SHP77 (cell line): ENCODE results near the gene THADA.
"Not testable (repeated sequence)": the region's sequence is repeated elsewhere in the genome, so short reads cannot be mapped to it uniquely, and the experiment has no call there.

Source experiments
- DNase-seq, 2 experiments: peaks; one replicate each; lab custom pipeline; 2025; lab: John Stamatoyannopoulos, UW

Gene THADA

GRCh38 chr2:43538034-43538670 is 57.7 kb downstream of the THADA start:
- DNase-seq: no peak

- no peak for DNase-seq
Observed at GRCh38 chr2:43537137-43537536, 58.7 kb downstream of the THADA start.

- DNase-seq: no peak
Observed at GRCh38 chr2:43534569-43534968, 61.3 kb downstream of the THADA start.

GRCh38 chr2:43532572-43532971 is 63.3 kb downstream of the THADA start:
- not testable (repeated sequence) for DNase-seq

GRCh38 chr2:43531251-43531650 is 64.6 kb downstream of the THADA start:
- no peak for DNase-seq

- no peak for DNase-seq
Observed at GRCh38 chr2:43526994-43527393, 68.8 kb downstream of the THADA start.

- no peak for DNase-seq
Observed at GRCh38 chr2:43525506-43525905, 70.3 kb downstream of the THADA start.

- no peak for DNase-seq
Observed at GRCh38 chr2:43524177-43524965, 71.5 kb downstream of the THADA start.

GRCh38 chr2:43522177-43522576 is 73.7 kb downstream of the THADA start:
- DNase-seq: no peak

GRCh38 chr2:43521568-43521967 is 74.3 kb downstream of the THADA start:
- DNase-seq: no peak

GRCh38 chr2:43520919-43521318 is 74.9 kb downstream of the THADA start:
- no peak for DNase-seq

- no peak for DNase-seq
Observed at GRCh38 chr2:43519643-43520221, 76.1 kb downstream of the THADA start.

- DNase-seq: no peak
Observed at GRCh38 chr2:43518718-43519117, 77.1 kb downstream of the THADA start.

- no peak for DNase-seq
Observed at GRCh38 chr2:43518181-43518580, 77.7 kb downstream of the THADA start.

- DNase-seq: no peak
Observed at GRCh38 chr2:43515807-43516497, 79.9 kb downstream of the THADA start.

- DNase-seq: no peak
Observed at GRCh38 chr2:43515248-43515647, 80.6 kb downstream of the THADA start.

- DNase-seq: no peak
Observed at GRCh38 chr2:43513796-43514195, 82.0 kb downstream of the THADA start.

- DNase-seq: no peak
Observed at GRCh38 chr2:43513216-43513615, 82.6 kb downstream of the THADA start.

- no peak for DNase-seq
Observed at GRCh38 chr2:43511199-43511598, 84.6 kb downstream of the THADA start.

- DNase-seq: no peak
Observed at GRCh38 chr2:43509886-43510285, 86.0 kb downstream of the THADA start.

GRCh38 chr2:43508209-43508608 is 87.6 kb downstream of the THADA start:
- no peak for DNase-seq

GRCh38 chr2:43507137-43507536 is 88.7 kb downstream of the THADA start:
- DNase-seq: no peak

GRCh38 chr2:43495727-43496126 is 100.1 kb downstream of the THADA start:
- no peak for DNase-seq
